Effector CD4-positive, alpha-beta T cell (primary cell): Measurements from ENCODE around the gene LONP1.

ENCODE experiments used
- DNase-seq: peaks from one replicate; pipeline ENCODE4 v3.0.0-alpha.2; 2020

The LONP1 gene

GRCh38 chr19:5646703-5647102 lies 73.2 kb downstream of the LONP1 start:
- no peak for DNase-seq

GRCh38 chr19:5645409-5645808 lies 74.5 kb downstream of the LONP1 start:
- DNase-seq: no peak

- DNase-seq: no peak
These were observed 75.9 kb downstream of the LONP1 start for GRCh38 chr19:5644037-5644436.

GRCh38 chr19:5643060-5643459 lies 76.9 kb downstream of the LONP1 start:
- DNase-seq: no peak

- DNase-seq: no peak
These were observed 77.7 kb downstream of the LONP1 start for GRCh38 chr19:5642204-5642603.
